Measurements from ENCODE around the gene GUSB.
"Not testable (repeated sequence)": the region's sequence is repeated elsewhere in the genome, so short reads cannot be mapped to it uniquely, and the experiment has no call there.

GUSB gene

GRCh38 chr7:65992526-65992925, 10.5 kb upstream of the GUSB start:
- H3K4me3 ChIP-seq (ENCODE audit: low read length): no peak overlapping the region
- TF ChIP-seq EZH2phosphoT487 (IDR thresholded peaks at IDR 0.05; ENCODE audit: borderline replicate concordance, low read length) (no peak), CTCF (IDR thresholded peaks at IDR 0.05; ENCODE audit: low read depth, low read length, poor library complexity, severe bottlenecking) (no peak)
- no peaks in the 10 kb centered on the region for H3K4me1 ChIP-seq (ENCODE audit: control insufficient read depth, low read length)
- H3K27me3 ChIP-seq (ENCODE audit: control insufficient read depth, low read length): no peaks in the 10 kb centered on the region
- no peaks in the 10 kb centered on the region for H3K36me3 ChIP-seq (ENCODE audit: control insufficient read depth, low read length)
- H3K79me2 ChIP-seq (ENCODE audit: control insufficient read depth, low read length): no peaks in the 10 kb centered on the region
- H3K9me2 ChIP-seq (replicated peaks; ENCODE audit: control insufficient read depth, low read length): no peaks in the 10 kb centered on the region
- no peaks in the 10 kb centered on the region for H3K9me3 ChIP-seq (ENCODE audit: control insufficient read depth, insufficient read depth, low read length)
- H4K20me1 ChIP-seq (ENCODE audit: control insufficient read depth, insufficient read depth, low read depth, low read length): no peaks in the 10 kb centered on the region
- no peaks in the 10 kb centered on the region for H3F3A ChIP-seq (ENCODE audit: control insufficient read depth, insufficient read depth)
- H3K4me2 ChIP-seq (ENCODE audit: low read length): no peak overlapping the region
- H3K27ac ChIP-seq (ENCODE audit: low read depth, low read length): no peak overlapping the region

DNA sequence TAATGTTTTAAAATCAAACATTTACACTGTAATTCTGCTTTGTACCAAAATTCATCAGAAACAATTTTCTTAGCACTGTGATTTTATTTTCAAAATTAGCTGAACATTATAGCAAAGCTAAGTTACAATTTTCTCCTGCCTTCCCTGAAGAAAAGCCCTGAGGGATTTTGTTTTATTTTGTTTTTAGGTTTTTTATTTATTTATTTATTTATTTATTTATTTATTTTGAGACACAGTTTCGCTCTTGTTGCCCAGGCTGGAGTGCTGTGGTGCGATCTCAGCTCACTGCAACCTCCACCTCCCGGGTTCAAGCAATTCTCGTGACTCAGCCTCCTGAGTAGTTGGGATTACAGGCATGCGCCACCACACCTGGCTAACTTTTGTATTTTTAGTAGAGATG, 9.8 kb upstream of the GUSB start:
- H3K27me3 ChIP-seq (ENCODE audit: control insufficient read depth, low read length); H3K4me2 ChIP-seq (ENCODE audit: low read length); H3K9me3 ChIP-seq (ENCODE audit: control insufficient read depth, insufficient read depth, low read length); H3K4me1 ChIP-seq (ENCODE audit: control insufficient read depth, low read length); H3F3A ChIP-seq (ENCODE audit: control insufficient read depth, insufficient read depth); H4K20me1 ChIP-seq (ENCODE audit: control insufficient read depth, insufficient read depth, low read depth, low read length); H3K4me3 ChIP-seq (ENCODE audit: low read length); H3K79me2 ChIP-seq (ENCODE audit: control insufficient read depth, low read length); H3K9me2 ChIP-seq (replicated peaks; ENCODE audit: control insufficient read depth, low read length); H3K36me3 ChIP-seq (ENCODE audit: control insufficient read depth, low read length); H3K27ac ChIP-seq (ENCODE audit: low read depth, low read length): not testable (repeated sequence)

GRCh38 chr7:65989694-65990080, 7.7 kb upstream of the GUSB start:
- TF ChIP-seq CTCF (IDR thresholded peaks at IDR 0.05; ENCODE audit: low read depth, low read length, poor library complexity, severe bottlenecking): no peak
- no peak for TF ChIP-seq EZH2phosphoT487 (IDR thresholded peaks at IDR 0.05; ENCODE audit: borderline replicate concordance, low read length)
- H3K36me3 ChIP-seq (ENCODE audit: control insufficient read depth, low read length): no peaks in the 10 kb centered on the region
- no peaks in the 10 kb centered on the region for H3K27me3 ChIP-seq (ENCODE audit: control insufficient read depth, low read length)
- H3F3A ChIP-seq (ENCODE audit: control insufficient read depth, insufficient read depth): no peaks in the 10 kb centered on the region
- H4K20me1 ChIP-seq (ENCODE audit: control insufficient read depth, insufficient read depth, low read depth, low read length): no peaks in the 10 kb centered on the region
- no peaks in the 10 kb centered on the region for H3K9me2 ChIP-seq (replicated peaks; ENCODE audit: control insufficient read depth, low read length)
- no peaks in the 10 kb centered on the region for H3K79me2 ChIP-seq (ENCODE audit: control insufficient read depth, low read length)
- H3K4me3 ChIP-seq (ENCODE audit: low read length): no peak overlapping the region
- H3K9me3 ChIP-seq (ENCODE audit: control insufficient read depth, insufficient read depth, low read length): no peaks in the 10 kb centered on the region
- H3K4me1 ChIP-seq (ENCODE audit: control insufficient read depth, low read length): no peaks in the 10 kb centered on the region
- no peak overlapping the region for H3K4me2 ChIP-seq (ENCODE audit: low read length)
- no peak overlapping the region for H3K27ac ChIP-seq (ENCODE audit: low read depth, low read length)

DNA sequence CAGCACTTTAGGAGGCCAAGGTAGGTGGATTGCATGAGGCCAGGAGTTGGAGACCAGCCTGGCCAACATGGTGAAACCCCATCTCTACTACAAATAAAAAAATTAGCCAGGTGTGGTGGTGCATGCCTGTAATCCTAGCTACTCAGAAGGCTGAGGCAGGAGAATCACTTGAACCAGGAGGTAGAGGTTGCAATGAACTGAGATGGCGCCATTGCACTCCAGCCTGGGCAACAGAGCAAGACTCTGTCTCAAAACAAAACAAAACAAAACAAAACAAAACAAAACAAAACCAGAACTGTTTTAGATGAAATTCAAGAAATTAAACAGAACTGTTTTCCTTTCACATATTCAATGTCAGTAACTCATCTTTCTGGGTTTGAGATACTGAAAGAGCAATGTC, 6.5 kb upstream of the GUSB start:
- H3K4me2 ChIP-seq (ENCODE audit: low read length); H3K27ac ChIP-seq (ENCODE audit: low read depth, low read length); H3K4me1 ChIP-seq (ENCODE audit: control insufficient read depth, low read length): not testable (repeated sequence)

More for the DNA sequence above, 6.5 kb upstream of the GUSB start:
- H3K4me3 ChIP-seq (ENCODE audit: low read length); H3K79me2 ChIP-seq (ENCODE audit: control insufficient read depth, low read length); H3K36me3 ChIP-seq (ENCODE audit: control insufficient read depth, low read length); H3K9me2 ChIP-seq (replicated peaks; ENCODE audit: control insufficient read depth, low read length); H4K20me1 ChIP-seq (ENCODE audit: control insufficient read depth, insufficient read depth, low read depth, low read length); H3F3A ChIP-seq (ENCODE audit: control insufficient read depth, insufficient read depth); H3K9me3 ChIP-seq (ENCODE audit: control insufficient read depth, insufficient read depth, low read length); H3K27me3 ChIP-seq (ENCODE audit: control insufficient read depth, low read length): not testable (repeated sequence)
